Sigmoid colon (tissue), 7 donors: ENCODE results near the gene CCDC92B. TPM values are rescaled to one million over a fixed set of nuclear protein-coding genes. Genes with fewer than 3 reads are reported as not detected.
A peak's percentile ranks its signal among the peaks of the same experiment; 100 is the strongest.

Experiments
- DNase-seq: peaks from one replicate; pipeline ENCODE4 v3.0.0-alpha.2; 2019
- H3K27ac ChIP-seq, 4 donors: fragments of 200-600 bp; sonication (generic); one replicate each; pipeline ENCODE4 v1.5.1; 2016 to 2019; ENCODE audit warnings: mild to moderate bottlenecking in 1 of 4
- H3K27me3 ChIP-seq, 3 donors: fragments of 200-600 bp; sonication (generic); one replicate each; pipeline ENCODE4 v1.5.1; 2019; ENCODE audit warnings: mild to moderate bottlenecking in 1 of 3
- H3K36me3 ChIP-seq, 4 donors: fragments of 200-600 bp; sonication (generic); one replicate each; pipeline ENCODE4 v1.5.1; 2016 to 2019
- H3K4me1 ChIP-seq, 4 donors: fragments of 200-600 bp; sonication (generic); one replicate each; pipeline ENCODE4 v1.5.1; 2017 to 2019
- H3K4me3 ChIP-seq, 4 donors: fragments of 200-600 bp; sonication (generic); one replicate each; pipeline ENCODE4 v1.5.1; 2017 to 2019; ENCODE audit warnings: mild to moderate bottlenecking in 2 of 4, moderate library complexity in 1 of 4
- H3K9me3 ChIP-seq, 4 donors: fragments of 200-600 bp in 3 of 4; sonication (generic) in 3 of 4; one replicate each; pipeline versions ENCODE4 v1.5.1 to v1.6.1; 2013 to 2019
- EP300 ChIP-seq, 4 donors: sonication (generic); formaldehyde crosslinking; IDR thresholded peaks; one replicate each; pipeline ENCODE4 v1.6.1; 2017; ENCODE audit warnings: antibody characterized with exemption in 4 of 4
- POLR2A ChIP-seq, 2 donors: fragments of 450-650 bp; IDR thresholded peaks; one replicate each; pipeline ENCODE4 v1.6.1; 2016; ENCODE audit warnings: antibody characterized with exemption in 2 of 2, mild to moderate bottlenecking in 2 of 2, moderate library complexity in 2 of 2
- POLR2AphosphoS5 ChIP-seq, 4 donors: sonication (generic); formaldehyde crosslinking; IDR thresholded peaks; one replicate each; pipeline ENCODE4 v1.6.1; 2017; ENCODE audit warnings: antibody characterized with exemption in 4 of 4
- WGBS, 2 donors: extraction: QIAGEN DNeasy Blood & Tissue Kit; methylation state at CpG; one replicate each; pipeline ENCODE4 v1.1.7; 2013; 5-methylcytosine and 5-hydroxymethylcytosine counted together
- intact Hi-C: fragments of 100-400 bp; cut with DNase I; formaldehyde crosslinking; loops from one replicate; pipeline ENCODE4 v1.15.1; 2023
- polyA plus RNA-seq, 3 donors: library from polyadenylated mRNA; stranded (reverse); fragments of 200-250 nt; gene quantifications; one replicate each; pipeline ENCODE4 v1.2.3, GENCODE V29; 2013
- total RNA-seq, 4 donors: library from RNA; depleted of rRNA; stranded (reverse); fragments of >200 nt; gene quantifications; one replicate each; pipeline ENCODE4 v1.1.0, GENCODE V29; 2016
- TF ChIP-seq, protein P1 (sequence below), 4 experiments: fragments of 450-650 bp in 3 of 4; fragments of 200-600 bp in 1 of 4; IDR thresholded peaks; one replicate each; pipeline ENCODE4 v1.5.1; 2016 to 2019; ENCODE audit warnings: antibody characterized with exemption in 4 of 4, mild to moderate bottlenecking in 3 of 4, moderate library complexity in 2 of 4
- donor health status: healthy with polysubstance abuse.
- donor health status: Bipolar disorder and iron deficiency.
- donor health status: healthy.

Gene CCDC92B
- total RNA-seq = under 1 TPM in 1 of 4 donors, not detected in 3; 0.14 TPM
- polyA plus RNA-seq = under 1 TPM; under 0.01 to 0.77 (median 0.23) TPM

DNA sequence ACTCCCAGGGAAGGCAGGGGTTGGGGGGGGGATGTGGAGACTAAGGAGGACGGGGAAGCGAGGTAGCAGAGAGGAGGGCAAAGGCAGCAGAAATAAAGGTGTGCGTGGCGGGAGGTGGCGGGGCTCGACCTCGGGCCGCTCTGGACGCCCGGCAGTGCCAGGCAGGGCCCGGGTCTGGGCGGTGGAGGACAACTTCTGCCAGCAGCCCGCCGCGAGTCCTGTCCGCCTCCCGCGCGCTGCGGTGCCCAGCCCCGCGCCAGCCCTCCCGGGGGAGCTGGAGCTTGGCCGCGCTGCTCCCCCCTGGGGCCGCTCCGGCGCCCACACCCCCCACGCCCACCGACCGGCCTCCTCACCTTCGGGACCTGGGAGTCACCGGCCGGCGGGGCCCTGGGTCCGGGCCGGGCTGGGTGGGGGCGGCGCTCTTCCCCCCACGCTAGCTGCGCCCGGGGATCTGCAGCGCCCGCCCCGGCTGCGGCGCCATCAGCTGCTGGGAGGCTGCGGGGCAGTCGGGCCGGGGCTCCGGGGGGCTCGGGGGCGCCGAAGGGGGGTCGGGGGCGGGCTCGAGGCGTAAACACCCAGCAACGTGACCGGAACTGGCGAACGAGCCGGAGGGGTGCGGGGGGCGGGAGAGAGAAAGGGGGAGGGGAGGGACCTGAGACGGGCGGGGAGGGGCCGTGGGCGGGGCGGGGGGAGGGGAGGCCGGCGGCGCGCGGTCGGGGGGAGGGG, at the start of gene CCDC92B:
Gene CCDC92B (minus strand): TSS at position 595 of the 726 bp plus-strand sequence. CDS start 14,507 bp downstream, outside the sequence.
- TF ChIP-seq POLR2AphosphoS5 (IDR thresholded peaks at IDR 0.05) = no peak
- no peak for TF ChIP-seq POLR2A (IDR thresholded peaks at IDR 0.05)
- TF ChIP-seq, protein P1, sequence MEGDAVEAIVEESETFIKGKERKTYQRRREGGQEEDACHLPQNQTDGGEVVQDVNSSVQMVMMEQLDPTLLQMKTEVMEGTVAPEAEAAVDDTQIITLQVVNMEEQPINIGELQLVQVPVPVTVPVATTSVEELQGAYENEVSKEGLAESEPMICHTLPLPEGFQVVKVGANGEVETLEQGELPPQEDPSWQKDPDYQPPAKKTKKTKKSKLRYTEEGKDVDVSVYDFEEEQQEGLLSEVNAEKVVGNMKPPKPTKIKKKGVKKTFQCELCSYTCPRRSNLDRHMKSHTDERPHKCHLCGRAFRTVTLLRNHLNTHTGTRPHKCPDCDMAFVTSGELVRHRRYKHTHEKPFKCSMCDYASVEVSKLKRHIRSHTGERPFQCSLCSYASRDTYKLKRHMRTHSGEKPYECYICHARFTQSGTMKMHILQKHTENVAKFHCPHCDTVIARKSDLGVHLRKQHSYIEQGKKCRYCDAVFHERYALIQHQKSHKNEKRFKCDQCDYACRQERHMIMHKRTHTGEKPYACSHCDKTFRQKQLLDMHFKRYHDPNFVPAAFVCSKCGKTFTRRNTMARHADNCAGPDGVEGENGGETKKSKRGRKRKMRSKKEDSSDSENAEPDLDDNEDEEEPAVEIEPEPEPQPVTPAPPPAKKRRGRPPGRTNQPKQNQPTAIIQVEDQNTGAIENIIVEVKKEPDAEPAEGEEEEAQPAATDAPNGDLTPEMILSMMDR (IDR thresholded peaks at IDR 0.05) = no peak
- Histone ChIP-seq H3K36me3 (no peaks in the 10 kb centered on the region), H3K4me1 (peaks cover 0 to 11% (median 8%) of the 10 kb centered on the region in 4 donors), H3K4me3 (peak within 1 kb of the TSS in 2 of 4 donors; percentile 7 to 19), H3K27ac (no peak within 1 kb of the TSS), H3K9me3 (no peaks in the 10 kb centered on the region), H3K27me3 (peaks cover 7 to 78% (median 30%) of the 10 kb centered on the region in 3 donors)
- no peak for DNase-seq
- 3 to 5% methylated on average over 74 to 75 of the region's 76 CpGs for WGBS, 2 donors
- intact Hi-C loops = no loop called here

DNA sequence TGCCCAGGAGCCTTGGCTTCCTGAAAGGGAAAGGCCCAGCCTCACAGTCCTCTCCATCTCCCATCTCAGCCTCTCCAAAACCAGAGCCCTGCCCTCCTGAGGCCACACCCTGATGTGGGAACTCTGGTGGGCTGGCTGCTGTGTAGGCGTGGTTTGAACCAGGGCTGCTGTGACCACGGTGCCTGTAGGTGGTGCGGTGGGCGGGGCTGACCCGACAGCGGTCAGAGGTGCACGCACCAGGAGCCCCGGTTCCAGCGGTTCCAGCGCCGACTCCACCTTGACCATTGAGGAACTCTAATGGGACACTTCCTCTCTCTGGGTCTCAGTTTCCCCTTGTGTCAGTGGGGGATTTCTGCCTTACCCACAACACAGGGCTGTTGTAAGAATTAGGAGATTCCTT, 49.2 kb upstream of the CCDC92B start:
- Histone ChIP-seq H3K4me1 (no peaks in the 10 kb centered on the region), H3K27me3 (peaks cover 0 to 37% (median 8%) of the 10 kb centered on the region in 3 donors), H3K9me3 (no peaks in the 10 kb centered on the region), H3K36me3 (no peaks in the 10 kb centered on the region), H3K4me3 (no peak overlapping the region), H3K27ac (no peak overlapping the region)
- 58 to 70% methylated on average over 11 of the region's 11 CpGs for WGBS, 2 donors
- intact Hi-C loops = no loop called here
- TF ChIP-seq POLR2A (IDR thresholded peaks at IDR 0.05) (no peak), EP300 (IDR thresholded peaks at IDR 0.05) (no peak), POLR2AphosphoS5 (IDR thresholded peaks at IDR 0.05) (no peak)
- TF ChIP-seq, protein P1 (IDR thresholded peaks at IDR 0.05) = no peak
- no peak for DNase-seq

DNA sequence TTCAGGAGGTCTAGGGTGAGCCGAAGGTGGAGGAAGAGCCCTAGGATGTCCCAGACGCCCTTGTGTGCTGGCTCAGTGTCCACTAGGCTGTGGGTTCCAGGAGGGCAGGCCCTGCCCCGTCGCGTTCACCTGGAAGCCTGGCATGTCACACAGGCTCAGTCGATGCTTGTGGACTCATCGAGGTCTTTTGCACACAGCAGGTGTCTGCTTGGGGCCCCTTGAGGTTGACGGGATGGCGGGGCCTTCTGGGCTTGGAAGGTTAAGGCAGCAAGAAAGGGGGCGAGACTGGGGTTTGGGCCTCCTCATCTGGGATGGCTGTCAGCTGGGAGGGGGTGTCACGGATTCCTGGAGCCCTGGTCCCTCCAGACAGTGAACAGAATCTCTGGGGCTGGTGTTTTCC, 48.7 kb upstream of the CCDC92B start:
- WGBS, 2 donors = 58 to 77% methylated on average over 11 of the region's 11 CpGs
- Histone ChIP-seq H3K36me3 (no peaks in the 10 kb centered on the region), H3K27me3 (peaks cover 0 to 37% (median 8%) of the 10 kb centered on the region in 3 donors), H3K9me3 (no peaks in the 10 kb centered on the region), H3K27ac (no peak overlapping the region), H3K4me1 (no peaks in the 10 kb centered on the region), H3K4me3 (no peak overlapping the region)
- TF ChIP-seq, protein P1 (IDR thresholded peaks at IDR 0.05) = no peak
- TF ChIP-seq POLR2A (IDR thresholded peaks at IDR 0.05) (no peak), POLR2AphosphoS5 (IDR thresholded peaks at IDR 0.05) (no peak), EP300 (IDR thresholded peaks at IDR 0.05) (no peak)
- intact Hi-C loops = no loop called here
- DNase-seq = no peak

DNA sequence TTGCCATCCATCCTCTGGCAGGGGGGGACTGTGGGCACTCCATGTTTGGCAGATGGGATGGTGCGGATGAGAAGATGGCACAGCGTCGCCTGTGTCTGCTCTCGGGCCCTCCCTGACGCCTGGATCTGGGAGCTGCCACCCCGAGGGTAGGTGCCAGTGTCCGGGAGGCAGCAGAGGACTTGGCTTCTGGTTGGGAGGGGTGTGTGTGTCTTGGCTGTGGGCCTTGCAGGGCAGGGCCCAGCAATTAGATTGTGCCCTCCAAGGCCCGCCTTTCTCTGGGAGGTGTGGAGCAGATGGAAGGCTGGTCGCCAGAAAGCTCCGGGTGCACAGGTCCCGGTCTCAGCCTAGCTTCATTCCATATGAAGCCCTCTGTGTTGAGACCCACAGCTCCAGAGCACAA, 48.2 kb upstream of the CCDC92B start:
- H3K4me3 ChIP-seq = peak overlapping the region in 1 of 4 donors; percentile 26
- no peaks in the 10 kb centered on the region for H3K36me3 ChIP-seq
- H3K27me3 ChIP-seq = peaks cover 0 to 39% (median 8%) of the 10 kb centered on the region in 3 donors
- DNase-seq = no peak
- no peaks in the 10 kb centered on the region for H3K4me1 ChIP-seq
- WGBS, 2 donors = 14 to 58% methylated on average over 11 of the region's 11 CpGs
- no peak overlapping the region for H3K27ac ChIP-seq
- intact Hi-C loops = no loop called here
- TF ChIP-seq POLR2A (IDR thresholded peaks at IDR 0.05) (no peak), POLR2AphosphoS5 (IDR thresholded peaks at IDR 0.05) (no peak), EP300 (IDR thresholded peaks at IDR 0.05) (no peak)
- TF ChIP-seq, protein P1 (IDR thresholded peaks at IDR 0.05) = no peak
- no peaks in the 10 kb centered on the region for H3K9me3 ChIP-seq
